ENCODE measurements around the gene POLR1H.
A peak's percentile ranks its signal among the peaks of the same experiment; 100 is the strongest.

Gene POLR1H

DNA sequence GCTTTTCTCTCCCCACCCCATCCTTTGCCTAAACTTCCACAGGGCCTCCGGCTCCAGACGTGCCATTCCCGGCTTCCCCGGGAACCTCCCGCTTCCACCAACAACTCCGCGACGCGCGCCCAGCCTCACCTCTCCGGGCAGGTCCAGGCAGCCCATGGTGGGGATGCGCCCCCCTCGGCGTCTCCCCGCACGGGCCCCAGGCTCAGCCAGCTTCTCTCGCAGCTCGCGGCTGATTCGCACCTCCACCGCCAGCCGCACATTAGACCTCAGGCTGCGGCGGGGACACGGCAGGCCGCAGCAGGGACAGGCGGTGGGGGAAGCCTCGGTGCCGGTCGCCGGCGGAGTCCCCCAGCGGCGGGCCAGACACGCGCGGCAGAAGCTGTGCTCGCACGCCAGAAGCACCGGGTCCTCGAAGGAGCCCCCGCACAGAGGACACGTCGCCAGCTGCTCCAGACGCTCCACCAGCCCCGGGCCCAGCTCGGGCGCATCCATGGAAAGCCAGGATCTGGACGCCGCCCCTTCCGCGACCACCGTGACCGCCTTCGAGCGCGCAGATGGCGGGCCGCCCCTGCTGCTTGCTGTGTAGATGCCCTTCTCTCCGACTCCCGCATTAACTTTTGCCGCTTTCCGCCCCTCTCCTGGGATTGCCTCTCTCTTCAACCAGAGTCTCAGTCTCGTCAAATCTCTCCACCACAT, 14.2 kb downstream of the POLR1H start, which contains the start of gene RNF39:
TSS of gene RNF39 (minus strand) at position 676 of the 696 bp plus-strand sequence. CDS start at position 492, 184 bp downstream.
- TF ChIP-seq, protein P1, sequence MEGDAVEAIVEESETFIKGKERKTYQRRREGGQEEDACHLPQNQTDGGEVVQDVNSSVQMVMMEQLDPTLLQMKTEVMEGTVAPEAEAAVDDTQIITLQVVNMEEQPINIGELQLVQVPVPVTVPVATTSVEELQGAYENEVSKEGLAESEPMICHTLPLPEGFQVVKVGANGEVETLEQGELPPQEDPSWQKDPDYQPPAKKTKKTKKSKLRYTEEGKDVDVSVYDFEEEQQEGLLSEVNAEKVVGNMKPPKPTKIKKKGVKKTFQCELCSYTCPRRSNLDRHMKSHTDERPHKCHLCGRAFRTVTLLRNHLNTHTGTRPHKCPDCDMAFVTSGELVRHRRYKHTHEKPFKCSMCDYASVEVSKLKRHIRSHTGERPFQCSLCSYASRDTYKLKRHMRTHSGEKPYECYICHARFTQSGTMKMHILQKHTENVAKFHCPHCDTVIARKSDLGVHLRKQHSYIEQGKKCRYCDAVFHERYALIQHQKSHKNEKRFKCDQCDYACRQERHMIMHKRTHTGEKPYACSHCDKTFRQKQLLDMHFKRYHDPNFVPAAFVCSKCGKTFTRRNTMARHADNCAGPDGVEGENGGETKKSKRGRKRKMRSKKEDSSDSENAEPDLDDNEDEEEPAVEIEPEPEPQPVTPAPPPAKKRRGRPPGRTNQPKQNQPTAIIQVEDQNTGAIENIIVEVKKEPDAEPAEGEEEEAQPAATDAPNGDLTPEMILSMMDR (IDR thresholded peaks at IDR 0.05; ENCODE audit: control insufficient read depth, insufficient read depth, low read depth, low read length, missing control alignments) = no peak
- H3K4me3 ChIP-seq (ENCODE audit: control insufficient read depth, low read depth, low read length) = no peak within 1 kb of the TSS; the same call in 1 of the 2 replicates
- DNase-seq (ENCODE audit: low read depth) = no peak

DNA sequence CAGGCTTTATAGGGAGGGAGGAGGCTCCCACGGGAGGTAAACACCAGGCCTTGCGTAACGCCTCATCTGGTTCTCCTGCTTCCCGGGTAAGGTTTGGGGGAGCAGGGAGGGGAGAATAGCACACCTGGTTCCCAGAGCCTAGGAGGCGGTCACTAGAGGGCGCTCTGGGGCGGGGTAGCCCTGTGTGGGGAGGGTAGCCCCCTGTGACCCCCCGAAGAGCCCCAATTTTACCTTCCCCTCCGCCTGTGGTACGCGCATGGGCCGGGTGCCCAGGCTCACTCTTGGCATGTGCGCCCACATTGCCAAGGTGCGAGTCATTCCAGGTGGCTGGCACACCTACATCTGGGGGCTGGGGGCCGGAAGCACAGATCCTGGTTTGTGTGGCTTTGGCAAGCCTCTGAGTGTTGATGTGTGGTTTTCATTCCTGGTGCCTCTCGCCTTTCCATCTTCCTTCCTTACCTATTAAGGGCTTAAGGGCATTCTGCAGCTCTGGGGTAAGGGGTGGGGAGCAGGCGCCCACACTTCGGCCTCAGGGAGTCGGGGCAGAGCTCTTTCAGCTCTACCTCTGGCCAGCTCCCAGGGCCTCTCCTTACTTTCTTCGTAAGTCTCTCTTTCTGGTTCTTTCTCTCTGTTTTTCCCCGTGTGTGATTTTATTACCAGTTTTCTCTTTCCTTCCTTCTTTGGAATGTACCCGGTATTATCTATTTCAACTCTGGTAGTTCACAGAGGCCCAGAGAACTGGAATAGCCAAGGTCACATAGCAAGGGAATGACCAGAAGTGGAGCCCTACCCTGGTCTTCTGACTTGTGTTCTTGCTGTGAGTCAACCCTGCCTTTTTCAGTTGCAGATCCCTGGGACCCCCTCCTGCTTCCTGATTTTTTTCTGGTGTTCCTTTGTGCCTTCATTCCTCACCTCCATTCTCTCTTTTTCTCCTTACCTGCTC, 15.0 kb downstream of the POLR1H start:
- H3K4me3 ChIP-seq (ENCODE audit: control insufficient read depth, low read depth, low read length) = no peak overlapping the region
- no peak for DNase-seq (ENCODE audit: low read depth)

DNA sequence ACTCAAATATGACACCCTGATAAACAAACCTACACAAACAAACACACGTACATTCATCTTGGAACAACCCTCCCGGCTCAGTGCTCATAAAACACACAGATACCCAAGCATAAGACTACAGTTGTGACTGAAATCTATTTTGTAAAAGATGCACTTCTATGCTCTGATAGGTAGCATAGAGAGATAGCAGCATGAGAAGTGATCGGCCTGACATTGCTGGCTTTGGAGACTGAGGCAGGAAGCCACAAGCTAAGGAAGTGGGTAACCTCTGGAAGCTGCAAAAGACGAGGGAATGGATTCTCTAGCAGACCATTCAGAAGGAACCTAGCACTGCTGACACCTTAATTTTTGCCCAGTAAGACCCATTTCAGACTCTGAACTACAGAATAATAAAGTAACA, 16.2 kb downstream of the POLR1H start:
- H3K4me3 ChIP-seq (ENCODE audit: control insufficient read depth, low read depth, low read length) = no peak overlapping the region
- TF ChIP-seq, protein P1 (IDR thresholded peaks at IDR 0.05; ENCODE audit: control insufficient read depth, insufficient read depth, low read depth, low read length, missing control alignments) = no peak

More for the DNA sequence above, 15.0 kb downstream of the POLR1H start:
- TF ChIP-seq, protein P1 (IDR thresholded peaks at IDR 0.05; ENCODE audit: control insufficient read depth, insufficient read depth, low read depth, low read length, missing control alignments) = peak; percentile 51

DNA sequence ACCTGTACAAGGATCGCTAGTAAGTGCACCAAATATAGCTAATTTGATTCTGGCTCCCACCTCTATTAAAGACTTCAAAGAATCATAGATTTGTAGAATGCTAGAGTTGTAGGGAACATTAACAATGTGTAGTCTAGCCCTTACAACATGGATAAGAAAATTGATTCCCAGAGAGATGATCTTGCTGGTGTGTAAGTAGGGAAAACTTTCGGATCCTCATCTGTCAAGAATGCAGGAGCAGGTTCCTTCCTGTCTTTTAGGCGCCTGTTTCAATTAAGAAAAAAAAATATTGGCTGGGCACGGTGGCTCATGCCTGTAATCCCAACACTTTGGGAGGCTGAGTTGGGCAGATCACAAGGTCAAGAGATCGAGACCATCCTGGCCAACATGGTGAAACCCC, 26.8 kb downstream of the POLR1H start:
- H3K4me3 ChIP-seq (ENCODE audit: control insufficient read depth, low read depth, low read length) = no peak overlapping the region
- TF ChIP-seq, protein P1 (IDR thresholded peaks at IDR 0.05; ENCODE audit: control insufficient read depth, insufficient read depth, low read depth, low read length, missing control alignments) = no peak

More for the DNA sequence above, 16.2 kb downstream of the POLR1H start:
- DNase-seq (ENCODE audit: low read depth) = no peak

DNA sequence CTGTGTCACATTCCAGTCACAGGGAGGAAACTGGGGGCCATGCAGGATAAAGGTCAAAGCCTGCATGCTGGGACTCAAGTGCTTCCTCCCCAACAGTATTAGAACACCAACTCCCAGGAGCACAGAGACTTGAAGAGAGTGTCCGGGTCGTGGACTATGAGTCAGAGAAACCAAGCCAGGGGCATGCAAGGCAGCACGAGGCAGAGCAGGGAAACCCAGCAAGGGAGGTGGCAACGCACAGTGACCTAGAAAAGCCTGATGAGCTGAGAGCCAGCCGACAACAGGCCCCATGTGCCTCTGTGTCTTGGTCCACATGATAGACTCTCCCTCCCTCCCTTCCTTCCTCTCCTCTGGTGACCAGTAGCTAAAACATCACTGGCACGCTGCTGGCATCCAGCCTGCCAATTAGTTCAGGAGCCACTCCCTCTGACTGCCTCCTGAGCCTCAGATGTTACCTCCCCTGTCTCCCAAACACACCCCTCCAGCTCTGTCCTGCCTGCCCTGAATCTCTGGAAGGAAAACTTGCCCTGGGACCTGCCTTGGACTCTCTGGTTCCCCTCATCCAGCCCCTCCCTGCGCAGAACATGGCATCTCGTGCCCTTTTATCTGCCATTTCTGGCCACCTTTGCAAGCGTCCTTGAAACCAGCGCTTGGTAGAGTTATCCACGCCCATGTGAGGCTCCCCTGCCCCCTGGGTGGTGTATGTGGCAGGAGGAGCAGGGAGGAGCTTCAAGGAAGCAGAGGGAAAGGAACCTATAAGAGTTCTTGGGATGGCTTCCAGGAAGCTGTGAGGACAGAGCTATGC, 30.7 kb downstream of the POLR1H start:
- no peak overlapping the region for H3K4me3 ChIP-seq (ENCODE audit: control insufficient read depth, low read depth, low read length)
- TF ChIP-seq, protein P1 (IDR thresholded peaks at IDR 0.05; ENCODE audit: control insufficient read depth, insufficient read depth, low read depth, low read length, missing control alignments) = no peak
- DNase-seq (ENCODE audit: low read depth) = peak; percentile 58

More for the DNA sequence above, 26.8 kb downstream of the POLR1H start:
- no peak for DNase-seq (ENCODE audit: low read depth)
